Tibial artery (tissue), 4 donors: ENCODE measurements around the gene TTC7B.

ENCODE experiments used
- DNase-seq, 2 donors: peaks; one replicate each; pipeline ENCODE4 v3.0.0-alpha.2; 2019
- H3K27ac ChIP-seq, 2 donors: fragments of 200-600 bp; sonication (generic) in 1 of 2; 1 replicate in 1 of 2; 2 replicates in 1 of 2; pipeline ENCODE4 v1.5.1; 2018 to 2019; ENCODE audit warnings: mild to moderate bottlenecking in 1 of 2
- H3K27me3 ChIP-seq, 2 donors: fragments of 200-600 bp; sonication (generic) in 1 of 2; one replicate each; pipeline versions ENCODE4 v1.5.1 to v1.6.0; 2016 to 2019
- H3K36me3 ChIP-seq, 3 donors: fragments of 200-600 bp; sonication (generic) in 2 of 3; one replicate each; pipeline ENCODE4 v1.5.1; 2016 to 2019; ENCODE audit warnings: mild to moderate bottlenecking in 2 of 3
- H3K4me1 ChIP-seq, 4 donors: fragments of 200-600 bp; sonication (generic) in 2 of 4; 1 replicate in 3 of 4; 2 replicates in 1 of 4; pipeline ENCODE4 v1.5.1; 2016 to 2019
- H3K4me3 ChIP-seq, 2 donors: fragments of 200-600 bp; sonication (generic) in 1 of 2; 1 replicate in 1 of 2; 2 replicates in 1 of 2; pipeline ENCODE4 v1.5.1; 2018 to 2019; ENCODE audit warnings: mild to moderate bottlenecking in 2 of 2
- H3K9me3 ChIP-seq, 3 donors: fragments of 200-600 bp; sonication (generic) in 1 of 3; one replicate each; pipeline ENCODE4 v1.5.1; 2016 to 2019
- CTCF ChIP-seq, 2 experiments: fragments of 200-600 bp in 1 of 2; fragments of 450-650 bp in 1 of 2; IDR thresholded peaks; one replicate each; pipeline ENCODE4 v1.5.1; 2017 to 2019; ENCODE audit warnings: antibody characterized with exemption in 2 of 2, mild to moderate bottlenecking in 1 of 2, moderate library complexity in 1 of 2
- intact Hi-C: fragments of 100-400 bp; cut with DNase I; formaldehyde crosslinking; loops from one replicate; pipeline ENCODE4 v1.15.0; 2023; ENCODE audit warnings: low total_unique reads

Gene TTC7B

GRCh38 chr14:90575336-90575735 lies 240.9 kb downstream of the TTC7B start:
- no peaks in the 10 kb centered on the region for H3K9me3 ChIP-seq
- DNase-seq, result no peak
- no peaks in the 10 kb centered on the region for H3K4me1 ChIP-seq
- H3K27ac ChIP-seq, result no peak overlapping the region
- peaks cover 11 to 19% (median 14%) of the 10 kb centered on the region in 3 donors for H3K36me3 ChIP-seq
- no peaks in the 10 kb centered on the region for H3K27me3 ChIP-seq
- TF ChIP-seq CTCF (IDR thresholded peaks at IDR 0.05), result no peak
- intact Hi-C loops, result no loop called here
- H3K4me3 ChIP-seq, result no peak overlapping the region

GRCh38 chr14:90574188-90575131 lies 241.8 kb downstream of the TTC7B start:
- peaks cover 0 to 2% (median under 1%) of the 10 kb centered on the region in 4 donors for H3K4me1 ChIP-seq
- H3K36me3 ChIP-seq, result peaks cover 11 to 19% (median 14%) of the 10 kb centered on the region in 3 donors
- intact Hi-C loops, result no loop called here
- no peak for TF ChIP-seq CTCF (IDR thresholded peaks at IDR 0.05)
- H3K9me3 ChIP-seq, result no peaks in the 10 kb centered on the region
- H3K27ac ChIP-seq, result no peak overlapping the region
- no peak overlapping the region for H3K4me3 ChIP-seq
- DNase-seq, result no peak
- no peaks in the 10 kb centered on the region for H3K27me3 ChIP-seq

GRCh38 chr14:90573385-90574105 lies 242.7 kb downstream of the TTC7B start:
- no peak for TF ChIP-seq CTCF (IDR thresholded peaks at IDR 0.05)
- H3K27ac ChIP-seq, result no peak overlapping the region

GRCh38 chr14:90572441-90573150 lies 243.6 kb downstream of the TTC7B start:
- DNase-seq, result no peak
- intact Hi-C loops, result no loop called here
- Histone ChIP-seq H3K4me3 (no peak overlapping the region), H3K27me3 (no peaks in the 10 kb centered on the region), H3K4me1 (peaks cover 0 to 21% (median 16%) of the 10 kb centered on the region in 4 donors), H3K9me3 (no peaks in the 10 kb centered on the region), H3K27ac (no peak overlapping the region), H3K36me3 (peaks cover 3 to 9% (median 5%) of the 10 kb centered on the region in 3 donors)
- TF ChIP-seq CTCF (IDR thresholded peaks at IDR 0.05), result no peak

More at GRCh38 chr14:90573385-90574105, 242.7 kb downstream of the TTC7B start:
- no peak for DNase-seq
- H3K36me3 ChIP-seq, result peaks cover 10 to 19% (median 14%) of the 10 kb centered on the region in 3 donors
- H3K27me3 ChIP-seq, result no peaks in the 10 kb centered on the region
- no peaks in the 10 kb centered on the region for H3K9me3 ChIP-seq
- peaks cover 0 to 11% (median 9%) of the 10 kb centered on the region in 4 donors for H3K4me1 ChIP-seq
- H3K4me3 ChIP-seq, result no peak overlapping the region
- intact Hi-C loops, result no loop called here

- DNase-seq, result no peak
- Histone ChIP-seq H3K36me3 (peaks cover 0 to 6% (median 0%) of the 10 kb centered on the region in 3 donors), H3K9me3 (no peaks in the 10 kb centered on the region), H3K4me3 (no peak overlapping the region), H3K4me1 (peaks cover 0 to 24% (median 16%) of the 10 kb centered on the region in 4 donors), H3K27me3 (no peaks in the 10 kb centered on the region), H3K27ac (no peak overlapping the region)
- intact Hi-C loops, result no loop called here
- TF ChIP-seq CTCF (IDR thresholded peaks at IDR 0.05), result no peak
Measured at GRCh38 chr14:90571149-90571947, 244.9 kb downstream of the TTC7B start.
